IMR-90 (cell line): ENCODE measurements around the gene USP20. TPM values are rescaled to one million over a fixed set of nuclear protein-coding genes. Genes with fewer than 3 reads are reported as not detected.

ENCODE experiments used
- ATAC-seq: fragments of 200-7000 bp; cut with Tn5 transposase; 2 replicates; pipeline ENCODE4 v1.9.1; 2020; ENCODE audit warnings: low read depth, mild to moderate bottlenecking, moderate library complexity
- BruUV-seq: library from RNA; stranded (reverse); fragments of 400-500 nt; replicated peaks from 2 replicates; lab custom pipeline; 2021; lab: Mats Ljungman, UMichigan
- CTCF ChIA-PET: fragments of 300-600 bp; formaldehyde crosslinking; extraction: SDS; loops from one replicate; lab custom pipeline; 2021; ENCODE audit warnings: antibody characterized with exemption; lab: Yijun Ruan, JAX
- POLR2A ChIA-PET: fragments of 300-600 bp; sonication (Branson Sonifier 250); formaldehyde crosslinking; loops from one replicate; lab custom pipeline; 2022; ENCODE audit warnings: antibody characterized with exemption; ENCODE audit not compliant: unreplicated experiment; lab: Charles Lee
- DNase-seq: peaks from one replicate; pipeline ENCODE4 v3.0.0; 2013
- H2AFZ ChIP-seq: replicated peaks from 2 replicates; pipeline ENCODE3; 2013; ENCODE audit warnings: low read length, mild to moderate bottlenecking; ENCODE audit not compliant: poor library complexity
- H2AK5ac ChIP-seq: 2 replicates; pipeline ENCODE4 v1.6.1; 2013; ENCODE audit warnings: low read depth, low read length, inconsistent platforms
- H2AK9ac ChIP-seq: replicated peaks from 2 replicates; pipeline ENCODE3; 2013; ENCODE audit warnings: mild to moderate bottlenecking, low read depth, low read length, moderate library complexity; ENCODE audit not compliant: poor library complexity
- H2BK120ac ChIP-seq: 2 replicates; pipeline ENCODE4 v1.6.1; 2013; ENCODE audit warnings: low read depth, low read length, inconsistent platforms
- H2BK15ac ChIP-seq: 3 replicates; pipeline ENCODE4 v1.6.1; 2013; ENCODE audit warnings: low read depth, low read length, inconsistent platforms
- H2BK20ac ChIP-seq: 2 replicates; pipeline ENCODE4 v1.6.1; 2013; ENCODE audit warnings: low read depth, mild to moderate bottlenecking, inconsistent platforms, low read length, moderate library complexity
- H2BK5ac ChIP-seq: 2 replicates; pipeline ENCODE4 v1.6.1; 2013; ENCODE audit warnings: mild to moderate bottlenecking, low read depth, low read length, inconsistent platforms; ENCODE audit not compliant: poor library complexity, severe bottlenecking
- H3K14ac ChIP-seq: replicated peaks from 2 replicates; pipeline ENCODE4 v1.6.1; 2013; ENCODE audit warnings: low read depth, low read length, inconsistent platforms
- H3K18ac ChIP-seq: 2 replicates; pipeline ENCODE4 v1.6.1; 2013; ENCODE audit warnings: low read depth, low read length, control low read depth
- H3K23ac ChIP-seq: 2 replicates; pipeline ENCODE4 v1.6.1; 2013; ENCODE audit warnings: low read depth, low read length, inconsistent platforms
- H3K27ac ChIP-seq: 2 replicates; pipeline ENCODE4 v1.5.1; 2013; ENCODE audit warnings: mild to moderate bottlenecking, control low read depth, low read length; ENCODE audit not compliant: insufficient read depth
- H3K27me3 ChIP-seq: 2 replicates; pipeline ENCODE4 v1.6.1; 2013; ENCODE audit warnings: low read length; ENCODE audit not compliant: control insufficient read depth, insufficient read depth
- H3K36me3 ChIP-seq: 2 replicates; pipeline ENCODE4 v1.6.1; 2013; ENCODE audit warnings: low read length, mixed read lengths; ENCODE audit not compliant: control insufficient read depth, insufficient read depth
- H3K4ac ChIP-seq: 2 replicates; pipeline ENCODE4 v1.6.1; 2013; ENCODE audit warnings: low read depth, low read length, inconsistent platforms
- H3K4me1 ChIP-seq: 2 replicates; pipeline ENCODE4 v1.6.1; 2013; ENCODE audit warnings: low read length, mixed read lengths; ENCODE audit not compliant: control insufficient read depth, insufficient read depth
- H3K4me2 ChIP-seq: 2 replicates; pipeline ENCODE4 v1.6.1; 2013; ENCODE audit warnings: low read depth, mild to moderate bottlenecking, control low read depth, low read length, moderate library complexity
- H3K4me3 ChIP-seq: 2 replicates; pipeline ENCODE4 v1.5.1; 2013; ENCODE audit warnings: low read depth, mild to moderate bottlenecking, control low read depth, low read length, moderate library complexity; ENCODE audit not compliant: insufficient read depth
- H3K56ac ChIP-seq: 2 replicates; pipeline ENCODE4 v1.6.1; 2013; ENCODE audit warnings: low read length, inconsistent platforms; ENCODE audit not compliant: insufficient read depth; ENCODE audit errors: extremely low read depth
- H3K79me1 ChIP-seq, 2 experiments: 2 replicates each; pipeline ENCODE4 v1.6.1; 2013; ENCODE audit warnings: low read length in 2 of 2, inconsistent platforms in 1 of 2, low read depth in 1 of 2
- H3K9ac ChIP-seq: 2 replicates; pipeline ENCODE4 v1.6.1; 2013; ENCODE audit warnings: low read depth, low read length, control low read depth
- H3K9me1 ChIP-seq: 2 replicates; pipeline ENCODE4 v1.6.1; 2013; ENCODE audit warnings: low read length, inconsistent platforms; ENCODE audit not compliant: insufficient read depth
- H3K9me3 ChIP-seq: 2 replicates; pipeline ENCODE4 v1.6.1; 2013; ENCODE audit warnings: low read length; ENCODE audit not compliant: control insufficient read depth, insufficient read depth
- H4K20me1 ChIP-seq: 2 replicates; pipeline ENCODE4 v1.6.1; 2013; ENCODE audit warnings: low read length, inconsistent platforms; ENCODE audit not compliant: insufficient read depth
- H4K5ac ChIP-seq: 2 replicates; pipeline ENCODE4 v1.6.1; 2013; ENCODE audit warnings: mild to moderate bottlenecking, low read depth, low read length, control low read depth
- H4K8ac ChIP-seq, 2 experiments: 2 replicates each; pipeline ENCODE4 v1.6.1; 2013; ENCODE audit warnings: low read depth in 2 of 2, low read length in 2 of 2, control low read depth in 1 of 2, inconsistent platforms in 1 of 2
- H4K91ac ChIP-seq: 2 replicates; pipeline ENCODE4 v1.6.1; 2013; ENCODE audit warnings: low read depth, low read length, inconsistent platforms; ENCODE audit not compliant: insufficient read depth
- BHLHE40 ChIP-seq: fragments of 150-350 bp; IDR thresholded peaks from 2 replicates; pipeline ENCODE4 v1.6.1; 2016; ENCODE audit warnings: mild to moderate bottlenecking, low read depth, low read length
- CEBPB ChIP-seq: IDR thresholded peaks from 2 replicates; pipeline ENCODE4 v1.6.1; 2012; ENCODE audit warnings: low read depth, low read length, improper control_type of control experiment
- CHD1 ChIP-seq: IDR thresholded peaks from 2 replicates; pipeline ENCODE4 v1.6.1; 2012; ENCODE audit warnings: low read depth, low read length, improper control_type of control experiment
- CTCF ChIP-seq: conservative IDR thresholded peaks from 2 replicates; pipeline ENCODE4 v1.5.1; 2012; ENCODE audit warnings: mild to moderate bottlenecking, low read depth, low read length, improper control_type of control experiment
- ELK1 ChIP-seq: fragments of 150-350 bp; IDR thresholded peaks from 2 replicates; pipeline ENCODE4 v1.6.1; 2016; ENCODE audit warnings: low read depth, mild to moderate bottlenecking, low read length, moderate library complexity, borderline replicate concordance
- FOS ChIP-seq: fragments of 150-350 bp; IDR thresholded peaks from 2 replicates; pipeline ENCODE4 v1.6.1; 2016; ENCODE audit warnings: low read depth, low read length
- MAFK ChIP-seq: IDR thresholded peaks from 2 replicates; pipeline ENCODE4 v1.6.1; 2012; ENCODE audit warnings: low read depth, low read length, improper control_type of control experiment
- MAZ ChIP-seq: IDR thresholded peaks from 2 replicates; pipeline ENCODE4 v1.6.1; 2012; ENCODE audit warnings: low read depth, mild to moderate bottlenecking, low read length, improper control_type of control experiment, moderate library complexity, borderline replicate concordance
- MXI1 ChIP-seq: IDR thresholded peaks from 2 replicates; pipeline ENCODE4 v1.6.1; 2012; ENCODE audit warnings: low read depth, mild to moderate bottlenecking, low read length, moderate library complexity, borderline replicate concordance
- NFE2L2 ChIP-seq: fragments of 150-350 bp; IDR thresholded peaks from 2 replicates; pipeline ENCODE4 v1.6.1; 2016; ENCODE audit warnings: low read depth, mild to moderate bottlenecking, low read length
- POLR2A ChIP-seq: IDR thresholded peaks from 2 replicates; pipeline ENCODE4 v1.6.1; 2012; ENCODE audit warnings: mild to moderate bottlenecking, low read depth, low read length
- RAD21 ChIP-seq: IDR thresholded peaks from 2 replicates; pipeline ENCODE4 v1.6.1; 2012; ENCODE audit warnings: low read length, improper control_type of control experiment
- RCOR1 ChIP-seq: IDR thresholded peaks from 2 replicates; pipeline ENCODE4 v1.6.1; 2012; ENCODE audit warnings: mild to moderate bottlenecking, low read length, improper control_type of control experiment; ENCODE audit not compliant: insufficient replicate concordance
- RFX5 ChIP-seq: IDR thresholded peaks from 2 replicates; pipeline ENCODE4 v1.8.0; 2012; ENCODE audit warnings: low read depth, mild to moderate bottlenecking, low read length, moderate library complexity
- SMC3 ChIP-seq: fragments of 150-350 bp; IDR thresholded peaks from 2 replicates; pipeline ENCODE4 v1.6.1; 2016; ENCODE audit warnings: low read depth, mild to moderate bottlenecking, antibody characterized with exemption, low read length, moderate library complexity
- USF2 ChIP-seq: fragments of 150-350 bp; IDR thresholded peaks from 2 replicates; pipeline ENCODE4 v1.6.1; 2017; ENCODE audit warnings: mild to moderate bottlenecking, antibody characterized with exemption, low read length, low read depth
- WGBS, 2 experiments: methylation state at CpG; one replicate each; pipeline versions ENCODE4 v1.1.5 to v1.1.7; 2013; ENCODE audit warnings: missing lambda C conversion rate in 2 of 2; ENCODE audit not compliant: insufficient read length in 1 of 2; ENCODE audit errors: extremely low coverage in 2 of 2; 5-methylcytosine and 5-hydroxymethylcytosine counted together
- dilution Hi-C: fragments of 300-500 bp; cut with HindIII; formaldehyde crosslinking; loops from one replicate; pipeline ENCODE4 v1.14.3; 2018; ENCODE audit warnings: low sequenced_read_pairs; ENCODE audit not compliant: unreplicated experiment
- in situ Hi-C: fragments of 300-500 bp; cut with MboI; formaldehyde crosslinking; loops from 3 replicates; pipeline ENCODE4 v1.14.3; 2019; ENCODE audit warnings: low sequenced_read_pairs, inconsistent platforms, mixed read lengths
- intact Hi-C: fragments of 100-400 bp; cut with micrococcal nuclease; formaldehyde crosslinking; loops from 2 replicates; pipeline ENCODE4 v1.10.0; 2022
- polyA plus RNA-seq, 3 experiments: library from polyadenylated mRNA; depleted of rRNA; stranded (reverse); fragments of >200 nt; gene quantifications; 2 replicates each; pipeline ENCODE4 v1.2.3, GENCODE V29; 2012; ENCODE audit warnings: low replicate concordance in 1 of 3
- total RNA-seq: library from RNA; depleted of rRNA; stranded (reverse); fragments of >200 nt; gene quantifications from 2 replicates; pipeline ENCODE4 v1.2.3, GENCODE V29; 2012

USP20 gene
- total and polyA plus RNA-seq, 2 of the 4 experiments (the other 2 are of a cell fraction), result 3.8 to 21.6 TPM

- TF ChIP-seq RAD21, result no peak
- no peak for TF ChIP-seq ELK1
- TF ChIP-seq CHD1, result no peak
- no peak for TF ChIP-seq MAZ
- TF ChIP-seq RFX5, result no peak
- TF ChIP-seq NFE2L2, result no peak
- no peak for TF ChIP-seq USF2
- no peak for TF ChIP-seq FOS
- TF ChIP-seq CEBPB, result no peak
- TF ChIP-seq CTCF, result no peak
- no peak for TF ChIP-seq RCOR1
- no peak for TF ChIP-seq BHLHE40
- TF ChIP-seq MAFK, result no peak
- TF ChIP-seq MXI1, result no peak
- no peak for TF ChIP-seq POLR2A
- TF ChIP-seq SMC3, result no peak
- intact Hi-C loops (no loop called here), in situ Hi-C loops (no loop called here), dilution Hi-C loops (no loop called here)
- H3K4ac ChIP-seq, result no peak overlapping the region
- no peaks in the 10 kb centered on the region for H3K9me3 ChIP-seq
- ATAC-seq (no peak), DNase-seq (no peak)
- no peak overlapping the region for H3K18ac ChIP-seq
- peaks cover 14% of the 10 kb centered on the region for H3K9me1 ChIP-seq
- peak overlapping the region; percentile 48 for H2AFZ ChIP-seq
- no peak overlapping the region for H2BK5ac ChIP-seq
- no peak overlapping the region for H3K4me3 ChIP-seq
- peaks cover 16% of the 10 kb centered on the region for H4K20me1 ChIP-seq
- no peak overlapping the region for H3K23ac ChIP-seq
- POLR2A ChIA-PET, result interaction anchor here (0.7 kb wide), 1 partner anchor 48 kb away, joined by 12 read pairs; no protein-coding TSS in a partner anchor
- H3K79me1 ChIP-seq, result peaks cover 32 to 58% of the 10 kb centered on the region in 2 experiments
- no peak overlapping the region for H2AK9ac ChIP-seq
- H3K27ac ChIP-seq, result no peak overlapping the region
- no peak overlapping the region for H4K91ac ChIP-seq
- no peak overlapping the region for H3K14ac ChIP-seq
- H2BK20ac ChIP-seq, result no peak overlapping the region
- H2BK15ac ChIP-seq, result no peak overlapping the region
- H3K56ac ChIP-seq, result no peak overlapping the region
- no peaks in the 10 kb centered on the region for H3K27me3 ChIP-seq
- H3K4me2 ChIP-seq, result no peak overlapping the region
- WGBS, 2 experiments, result 100% methylated on average over 1 of the region's 8 CpGs; no CpG with 5 or more reads in 1 of the 2 experiments
- H3K36me3 ChIP-seq, result peaks cover 7% of the 10 kb centered on the region
- CTCF ChIA-PET, result no interaction called here
- H4K5ac ChIP-seq, result no peak overlapping the region
- no peak overlapping the region for H2BK120ac ChIP-seq
- BruUV-seq, result no TSS peak
- H2AK5ac ChIP-seq, result no peak overlapping the region
- peaks cover 13% of the 10 kb centered on the region for H3K4me1 ChIP-seq
- H4K8ac ChIP-seq, result no peak overlapping the region
- H3K9ac ChIP-seq, result no peak overlapping the region
Observed at GRCh38 chr9:129840034-129840433, 4.8 kb downstream of the USP20 start.
